GM19025 (cell line): Measurements from ENCODE around the gene ADGRL1.
"Not testable (repeated sequence)": the region's sequence is repeated elsewhere in the genome, so short reads cannot be mapped to it uniquely, and the experiment has no call there.

Experiments
- ATAC-seq: cut with Tn5 transposase; IDR thresholded peaks from one replicate; pipeline ENCODE4 v1.9.1; 2021; ENCODE audit warnings: mild to moderate bottlenecking, low read depth, moderate library complexity; ENCODE audit not compliant: unreplicated experiment

ADGRL1 gene

DNA sequence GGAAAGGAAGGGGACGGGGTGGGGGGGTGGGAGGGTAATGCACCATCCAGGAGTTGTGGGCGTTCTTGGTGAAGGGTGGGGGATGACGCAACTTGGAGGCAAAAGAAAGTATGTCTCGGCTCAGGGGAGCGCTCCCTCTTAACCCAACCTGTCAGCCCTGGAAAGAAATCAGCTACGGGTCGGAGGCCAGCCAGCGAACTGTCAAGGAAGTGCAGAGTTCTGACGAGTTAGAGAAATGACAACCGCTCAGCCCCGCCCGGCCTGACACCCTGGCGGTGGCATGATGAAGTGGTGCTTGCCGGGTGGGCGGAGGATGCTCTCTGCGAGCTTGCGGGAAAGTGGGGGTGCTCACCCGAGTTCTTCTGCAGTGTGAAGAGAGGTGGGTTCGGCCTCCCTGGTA, 15.4 kb upstream of the ADGRL1 start:
- not testable (repeated sequence) for ATAC-seq

DNA sequence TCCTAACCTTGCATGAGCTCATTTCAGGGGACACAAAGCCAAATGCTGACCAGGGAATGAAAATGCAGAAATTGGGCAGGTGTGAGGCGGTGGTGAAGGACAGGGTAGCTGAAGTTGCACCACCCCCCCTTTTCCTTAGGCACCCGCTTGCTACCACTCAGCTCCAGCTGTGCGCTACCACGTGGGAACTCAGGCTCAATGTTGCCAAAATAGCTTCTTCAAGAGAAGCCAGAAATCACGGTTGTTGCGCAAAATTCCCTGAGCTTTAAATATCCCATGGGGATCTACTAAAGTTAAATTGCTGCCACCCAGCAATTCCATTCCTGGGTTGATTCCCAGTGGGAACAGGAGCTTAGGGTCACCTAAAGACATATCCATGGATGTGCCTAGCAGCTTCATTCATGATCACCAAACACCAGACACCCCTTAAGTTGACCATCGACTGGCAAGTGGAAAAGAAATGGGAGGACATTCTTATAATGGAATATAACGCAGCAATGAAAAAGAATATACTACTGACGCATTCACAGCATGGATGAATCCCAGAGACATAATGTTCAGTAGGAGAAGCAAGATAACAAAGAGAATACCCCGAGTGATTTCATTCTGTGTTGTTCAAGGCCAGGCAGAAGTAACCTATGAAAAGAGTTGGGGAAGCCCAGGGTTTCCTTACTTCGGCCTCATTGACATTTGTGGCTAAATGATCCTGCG, 12.8 kb upstream of the ADGRL1 start:
- no peak for ATAC-seq

DNA sequence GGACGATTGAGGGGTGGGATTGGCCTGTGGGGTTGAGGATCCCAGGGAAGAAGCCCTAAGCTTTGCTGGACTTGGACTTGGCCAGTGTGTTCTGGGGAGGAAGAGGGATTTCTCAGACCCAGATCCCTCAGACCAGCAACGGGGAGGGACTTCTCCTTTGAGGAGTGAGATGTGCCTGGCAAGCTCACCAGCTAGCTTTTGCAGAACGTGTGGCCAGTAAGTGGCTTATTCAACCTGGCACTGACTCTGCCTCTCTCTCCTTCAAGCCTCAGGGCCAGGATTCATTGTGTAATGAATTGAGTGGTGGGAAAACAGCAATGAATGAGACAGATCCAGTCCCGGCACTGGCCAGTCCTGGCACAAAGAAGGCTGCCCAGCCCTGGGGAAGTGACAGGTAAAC, 11.9 kb upstream of the ADGRL1 start:
- not testable (repeated sequence) for ATAC-seq

DNA sequence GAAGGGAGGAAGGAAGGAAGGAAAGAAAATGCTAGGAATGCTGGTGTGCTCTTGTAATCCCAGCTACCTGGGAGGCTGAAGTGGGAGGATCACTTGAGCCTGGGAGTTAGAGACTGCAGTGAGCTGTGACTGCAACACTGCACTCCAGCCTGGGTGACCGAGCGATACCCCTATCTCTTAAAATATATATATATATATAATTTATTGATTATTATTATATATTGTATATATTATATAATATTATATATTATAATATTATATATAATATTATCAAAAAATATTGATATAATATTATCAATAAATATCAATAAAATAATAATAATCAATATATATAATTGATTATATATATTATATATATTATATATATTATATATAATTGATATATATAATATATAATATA, 8.6 kb upstream of the ADGRL1 start:
- ATAC-seq, result no peak

DNA sequence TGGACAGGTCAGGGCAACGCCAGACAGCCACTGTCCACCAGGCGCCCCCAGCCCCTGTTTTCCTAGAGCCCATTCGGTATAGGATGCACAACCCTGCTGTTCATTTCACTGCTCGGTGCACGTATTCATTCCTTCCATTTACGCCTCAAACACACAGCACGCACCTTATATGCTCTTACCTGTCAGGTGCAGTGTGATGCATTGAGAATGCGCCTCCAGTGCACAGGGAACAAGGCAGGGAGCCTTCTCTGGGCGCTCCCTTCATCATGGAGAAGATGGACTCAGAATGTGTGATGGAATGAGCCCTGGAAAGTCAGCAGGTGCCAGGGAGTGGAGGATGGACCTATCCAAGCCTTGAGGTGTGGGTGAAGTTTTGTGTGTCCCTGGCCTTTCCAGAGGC, 4.2 kb upstream of the ADGRL1 start:
- not testable (repeated sequence) for ATAC-seq

DNA sequence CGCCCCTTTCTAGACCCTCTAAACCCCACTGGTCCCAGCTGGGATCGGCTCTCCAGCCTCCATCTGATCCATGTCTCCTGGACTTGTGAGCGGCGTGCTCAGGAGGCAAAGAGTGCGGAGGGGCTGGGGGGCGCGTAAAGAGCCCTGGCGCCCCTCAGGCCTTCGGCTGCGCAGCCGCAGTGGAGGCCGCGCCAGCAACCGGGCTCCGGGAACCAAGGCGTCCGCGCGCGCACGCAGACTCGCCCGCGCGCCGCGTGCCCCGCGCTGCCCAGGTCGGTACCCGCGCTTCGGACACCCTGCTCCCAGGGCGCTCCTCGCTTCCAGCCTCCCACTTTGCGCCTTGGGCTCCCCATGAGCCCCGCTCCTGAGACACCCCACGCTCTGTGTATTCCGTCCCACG, 3.4 kb upstream of the ADGRL1 start:
- ATAC-seq, result not testable (repeated sequence)

DNA sequence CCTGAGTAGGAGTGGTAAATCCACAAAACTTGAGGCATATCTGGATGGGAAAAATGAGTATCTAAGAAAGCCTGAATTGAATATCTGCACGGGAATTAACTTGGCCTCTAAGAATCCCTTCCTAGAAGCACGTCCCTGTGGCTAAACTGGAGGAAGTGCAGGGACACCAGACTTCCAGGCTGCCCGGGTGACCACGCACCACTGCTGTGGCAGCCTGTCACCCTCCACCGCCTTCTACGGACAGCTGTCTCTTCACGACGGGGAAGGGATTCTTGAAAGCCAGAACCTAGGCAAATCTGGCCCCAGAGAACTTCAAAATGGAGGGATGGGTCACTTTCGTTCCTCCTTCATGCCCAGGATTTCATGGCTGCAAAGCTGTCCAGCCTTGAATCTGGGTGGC, 2.5 kb upstream of the ADGRL1 start:
- not testable (repeated sequence) for ATAC-seq

DNA sequence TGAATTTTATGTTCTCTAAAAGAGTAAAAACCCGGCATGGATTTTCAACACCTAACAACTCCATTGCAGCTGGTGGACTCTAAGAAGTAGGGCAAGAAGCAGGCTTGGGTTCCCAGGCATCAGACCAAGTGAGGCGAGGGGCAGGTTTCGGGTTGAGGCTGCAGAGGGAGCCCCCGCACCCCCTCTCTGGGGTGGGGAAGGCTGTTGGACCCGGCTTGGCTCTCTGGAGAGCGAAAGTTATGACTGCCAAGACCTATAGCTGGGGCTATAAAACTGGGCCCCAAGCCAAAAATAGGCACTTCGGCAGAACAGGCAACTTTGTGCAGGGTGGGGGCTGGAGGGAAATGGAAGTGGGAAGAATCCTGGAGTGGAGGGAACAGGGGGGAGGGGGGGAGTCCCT, 1.8 kb upstream of the ADGRL1 start:
- ATAC-seq, result not testable (repeated sequence)

DNA sequence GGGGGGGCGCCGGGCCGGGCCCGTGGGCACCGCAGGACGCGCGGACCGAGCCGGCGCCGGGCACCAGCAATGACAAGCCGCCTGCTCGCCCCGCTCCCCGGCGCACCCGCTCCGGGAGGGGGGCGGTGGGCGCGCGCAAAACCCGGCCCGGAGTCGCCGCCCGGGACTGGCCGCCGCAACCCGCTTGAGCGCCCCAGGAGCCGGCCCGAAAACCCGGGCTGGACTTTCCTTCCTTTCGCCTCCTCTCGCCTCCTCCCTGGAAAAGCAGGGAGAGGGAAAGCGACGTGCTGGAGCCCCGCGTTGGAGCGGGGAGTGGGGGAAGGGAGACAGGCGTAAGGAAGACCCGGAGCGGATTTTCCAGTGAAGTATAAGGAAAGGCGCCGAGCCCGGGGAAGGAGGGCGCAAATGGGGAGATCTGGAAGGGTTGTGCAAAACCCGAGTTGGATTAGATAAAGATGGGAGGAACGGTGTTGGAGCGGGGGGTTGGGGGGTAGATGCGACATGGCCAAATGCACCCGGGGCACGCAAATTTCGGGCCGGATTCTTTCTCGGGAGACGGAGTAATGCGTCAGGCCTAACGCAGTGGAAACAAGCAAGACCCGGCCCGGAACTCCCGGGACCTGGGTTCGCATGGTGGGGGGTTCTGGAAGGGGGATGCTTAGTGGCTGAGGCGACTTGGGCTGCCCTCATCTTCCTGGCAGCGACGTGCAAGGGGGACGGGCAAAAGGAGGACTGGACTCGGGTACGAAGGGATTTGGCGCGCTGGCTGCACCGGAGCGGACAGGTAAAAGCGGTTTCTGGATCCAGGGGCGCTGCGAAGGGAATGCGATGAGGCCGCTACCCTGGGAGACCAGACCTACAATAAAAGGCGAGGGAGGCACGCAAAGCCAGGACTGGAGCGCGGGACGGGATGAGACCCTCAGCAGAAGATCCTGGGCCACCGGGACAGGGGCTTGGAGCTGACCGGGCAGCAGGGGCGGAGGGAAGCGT, 1.1 kb upstream of the ADGRL1 start:
- ATAC-seq, result not testable (repeated sequence)

DNA sequence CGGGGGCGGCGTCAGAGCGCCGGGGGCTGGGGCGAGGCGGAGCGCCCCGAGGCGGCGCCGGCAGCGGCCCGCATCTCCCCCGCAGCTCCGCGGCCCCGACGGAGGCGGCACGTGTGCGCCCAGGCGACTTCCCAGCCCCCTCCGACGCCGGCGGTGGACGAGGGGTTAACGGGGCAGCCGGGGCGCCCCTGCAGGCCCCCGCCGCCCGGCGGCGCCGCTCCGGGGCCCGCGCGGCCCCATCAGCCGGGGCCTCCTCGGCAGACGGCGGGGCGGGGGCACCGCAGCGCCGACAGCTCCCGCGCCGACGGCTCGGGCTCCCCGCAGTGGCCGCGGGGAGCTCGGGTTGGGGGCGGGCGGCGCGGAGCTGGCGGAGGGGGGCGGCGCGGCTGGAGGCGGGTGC, 339 bp upstream of the ADGRL1 start:
- not testable (repeated sequence) for ATAC-seq

DNA sequence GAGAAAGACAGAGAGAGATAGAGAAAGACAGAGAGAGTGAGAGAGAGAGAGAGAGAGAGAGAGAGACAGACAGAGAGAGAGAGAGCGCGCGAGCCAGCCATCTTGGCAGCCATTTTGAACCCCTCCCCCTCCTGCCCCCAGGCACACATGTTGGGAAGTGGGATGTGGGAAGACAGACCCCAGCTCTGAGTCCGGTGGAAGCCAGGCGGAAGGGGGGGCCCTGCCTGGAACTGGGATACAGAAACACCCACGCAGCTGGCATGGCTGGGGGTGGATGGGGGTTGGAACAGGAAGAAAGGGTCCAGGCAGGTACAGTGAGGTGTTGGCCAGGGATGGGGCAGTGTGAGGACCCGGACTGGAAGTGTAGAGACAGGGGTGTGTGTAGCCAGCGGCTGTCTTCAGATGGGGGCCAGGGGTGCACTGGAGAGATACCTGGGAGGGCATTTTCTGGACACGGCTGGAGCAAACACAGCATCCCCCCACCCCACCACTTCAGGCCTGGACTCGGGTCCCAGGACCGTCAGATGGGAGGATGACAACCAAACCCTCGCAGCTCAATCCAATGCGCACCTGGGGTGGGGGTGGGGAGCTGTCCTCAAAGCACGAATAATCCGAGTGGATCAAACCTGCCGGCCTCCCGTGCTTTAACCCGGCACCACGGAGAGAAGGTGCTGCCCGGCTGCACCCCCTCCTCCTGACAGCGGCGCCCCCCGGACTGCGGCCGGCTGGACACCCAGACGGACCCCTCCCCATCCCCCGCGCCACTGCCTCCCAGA, 1.1 kb downstream of the ADGRL1 start:
- ATAC-seq, result not testable (repeated sequence)

DNA sequence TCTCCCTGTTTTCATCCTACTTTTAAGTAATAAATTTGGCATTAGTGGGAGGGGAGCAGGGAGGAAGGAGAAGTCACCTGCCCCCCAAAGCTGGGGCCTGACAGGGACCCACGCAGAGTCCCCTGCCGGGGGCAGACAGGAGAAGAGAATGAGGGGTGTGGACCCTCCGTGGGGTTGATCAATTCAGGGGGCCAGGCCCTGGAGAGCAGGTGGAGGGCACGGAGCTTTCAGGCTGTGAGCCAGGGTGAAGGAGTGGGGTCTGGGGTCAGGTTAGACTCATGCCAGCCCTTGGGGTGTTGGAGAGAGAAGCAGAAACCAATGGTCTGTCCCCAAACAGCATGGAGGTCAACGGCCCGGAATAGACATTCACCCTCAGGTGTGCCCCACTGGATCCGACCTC, 1.8 kb downstream of the ADGRL1 start:
- ATAC-seq, result not testable (repeated sequence)

DNA sequence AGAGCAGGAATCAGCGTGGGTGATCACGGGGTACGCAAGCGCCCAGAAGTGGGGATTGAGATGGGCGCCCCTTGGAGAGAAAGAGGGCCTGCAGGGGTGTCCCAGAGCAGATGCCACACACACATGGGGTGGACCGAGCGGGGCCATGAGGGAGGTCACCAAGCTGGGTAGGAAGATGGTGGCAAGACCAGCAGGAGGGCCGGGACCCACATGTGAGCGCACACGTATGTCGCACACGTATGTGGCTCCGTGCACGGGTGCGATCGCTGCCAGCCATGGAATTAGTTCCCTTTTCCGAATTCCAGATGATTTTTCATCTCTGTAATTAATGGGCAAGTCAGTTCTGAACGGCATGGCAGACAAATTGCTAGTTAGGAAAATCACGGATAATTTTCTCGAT, 2.2 kb downstream of the ADGRL1 start:
- not testable (repeated sequence) for ATAC-seq

DNA sequence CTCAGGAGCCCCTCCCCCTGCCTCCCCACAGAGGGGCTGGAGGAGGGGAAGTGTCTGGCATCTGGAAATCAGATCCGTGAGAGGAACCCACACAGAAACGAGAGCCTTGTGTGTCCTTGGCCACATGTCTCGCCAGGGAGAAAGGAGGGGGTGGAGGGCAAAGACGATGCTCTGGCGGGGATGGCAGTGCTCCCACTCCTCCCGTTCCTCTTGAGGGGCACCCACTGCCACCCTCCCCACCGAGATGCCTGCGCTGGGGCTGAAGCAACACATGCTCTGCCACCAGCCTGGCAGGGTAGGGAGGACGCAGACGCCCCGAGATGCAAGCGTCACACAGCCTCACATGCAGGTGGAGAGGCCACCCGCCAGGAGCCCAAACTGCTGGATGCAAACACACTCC, 2.8 kb downstream of the ADGRL1 start:
- ATAC-seq, result no peak

DNA sequence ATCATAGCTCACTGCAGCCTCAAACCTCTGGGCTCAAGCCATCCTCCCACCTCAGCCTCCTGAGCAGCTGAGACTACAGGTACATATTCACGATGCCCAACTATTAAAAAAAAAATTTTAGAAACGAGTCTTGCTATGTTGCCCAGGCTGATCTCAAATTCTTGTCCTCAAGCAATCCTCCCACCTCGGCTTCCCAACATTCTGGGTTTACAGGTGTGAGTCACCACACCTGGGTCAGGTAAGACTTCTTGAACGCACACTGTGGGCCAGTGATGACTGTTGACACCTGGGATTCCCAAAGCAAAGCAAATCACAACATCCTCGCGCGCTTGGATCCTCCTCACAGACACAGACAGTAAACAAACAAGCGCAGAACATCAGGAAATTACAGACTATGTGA, 4.5 kb downstream of the ADGRL1 start:
- ATAC-seq, result not testable (repeated sequence)

DNA sequence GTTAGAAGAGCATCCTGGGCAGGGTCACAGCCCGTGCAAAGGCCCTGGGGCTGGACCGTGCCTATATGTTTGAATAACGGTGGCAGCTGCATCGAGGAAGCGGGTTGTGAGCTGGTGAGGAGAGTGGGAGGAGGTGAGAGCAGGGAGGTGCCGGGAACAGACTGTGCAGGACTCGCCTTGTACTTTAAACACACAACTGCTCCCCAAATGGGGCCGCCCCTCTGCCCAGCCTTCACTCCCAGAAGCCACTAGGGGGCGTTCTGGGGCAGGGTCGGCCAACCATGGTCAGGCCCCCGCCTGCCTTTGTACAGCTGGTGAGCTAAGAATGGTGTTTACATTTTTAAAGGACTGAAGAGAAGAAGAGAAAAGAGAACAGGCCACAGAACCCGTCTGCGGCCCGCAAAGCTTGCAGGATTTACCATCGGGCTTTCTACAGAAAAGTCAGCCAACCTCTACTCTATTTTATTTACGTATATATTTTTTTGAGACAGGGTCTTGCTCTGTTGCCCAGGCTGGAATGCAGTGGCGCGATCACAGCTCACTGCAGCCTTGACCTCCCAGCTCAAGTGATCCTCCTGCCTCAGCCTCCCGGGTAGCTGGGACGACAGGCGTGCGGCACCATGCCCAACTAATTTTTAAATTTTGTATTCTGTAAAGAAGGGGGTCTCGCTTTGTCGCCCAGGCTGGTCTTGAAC, 5.7 kb downstream of the ADGRL1 start:
- ATAC-seq, result not testable (repeated sequence)

DNA sequence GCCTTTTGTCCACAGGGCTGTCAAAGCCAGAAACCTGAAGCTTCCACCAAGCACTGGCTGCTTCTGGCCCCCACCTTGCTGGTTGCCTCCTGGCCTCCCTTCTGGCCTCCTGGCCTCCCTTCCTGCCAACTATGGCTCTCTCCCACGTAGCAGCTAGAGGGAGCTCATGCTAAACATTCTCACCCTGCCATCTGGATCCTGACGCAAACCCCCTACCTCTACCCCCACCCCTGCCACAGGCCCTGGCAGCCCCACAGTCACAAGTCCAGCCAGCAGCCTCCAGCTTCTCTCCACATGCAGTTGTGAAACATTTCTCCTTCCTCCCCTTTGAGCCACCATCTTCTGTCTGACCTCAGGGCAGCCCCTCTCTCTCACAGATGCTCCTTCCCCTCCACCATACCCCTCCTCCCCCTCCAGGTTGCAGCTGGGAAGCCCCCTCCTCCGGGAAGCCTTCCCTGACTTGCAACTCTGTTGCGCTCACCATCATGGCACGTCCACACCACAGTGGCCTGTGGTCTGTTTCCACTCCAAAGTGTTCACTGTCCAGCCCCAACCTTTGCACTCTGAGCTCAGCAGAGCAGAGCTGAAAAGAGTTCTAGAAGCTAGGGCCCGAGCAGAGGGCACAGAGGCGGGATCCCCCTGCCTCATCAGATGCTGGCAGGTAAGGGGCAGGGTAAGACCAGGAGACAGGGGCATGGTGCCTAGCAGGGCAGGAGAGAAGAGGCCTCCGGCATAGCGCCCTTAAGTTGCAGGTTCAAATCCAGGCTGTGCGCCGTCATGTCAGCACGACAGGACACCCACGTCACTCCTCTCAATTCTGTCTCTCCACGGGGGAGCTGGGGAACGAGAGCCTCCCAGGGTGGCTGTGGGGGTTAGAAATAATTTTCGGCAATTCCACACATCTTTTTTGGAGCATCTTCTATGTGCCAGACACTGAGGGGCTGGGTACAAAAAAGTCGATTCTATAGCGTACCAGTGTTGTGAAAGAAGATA, 7.3 kb downstream of the ADGRL1 start:
- ATAC-seq, result no peak

DNA sequence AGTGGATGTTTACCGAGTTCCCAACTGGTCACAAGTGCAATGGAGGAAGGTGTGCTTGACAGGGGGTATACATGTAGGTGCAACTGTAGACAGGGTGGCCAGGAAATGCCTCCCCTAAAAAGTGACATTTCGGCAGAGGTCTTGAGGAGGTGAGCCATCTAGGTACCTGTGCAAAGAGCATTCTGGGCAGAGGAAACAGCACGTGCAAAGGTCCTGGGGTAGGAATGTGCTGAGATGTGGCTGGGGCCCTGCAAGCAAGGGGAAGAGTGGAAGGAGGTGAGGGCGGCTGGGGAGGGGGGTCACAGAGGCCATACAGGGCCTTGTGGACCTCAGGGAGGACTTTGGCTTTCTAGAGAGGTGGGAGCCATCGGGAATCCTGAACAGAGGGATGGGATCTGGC, 8.1 kb downstream of the ADGRL1 start:
- no peak for ATAC-seq

DNA sequence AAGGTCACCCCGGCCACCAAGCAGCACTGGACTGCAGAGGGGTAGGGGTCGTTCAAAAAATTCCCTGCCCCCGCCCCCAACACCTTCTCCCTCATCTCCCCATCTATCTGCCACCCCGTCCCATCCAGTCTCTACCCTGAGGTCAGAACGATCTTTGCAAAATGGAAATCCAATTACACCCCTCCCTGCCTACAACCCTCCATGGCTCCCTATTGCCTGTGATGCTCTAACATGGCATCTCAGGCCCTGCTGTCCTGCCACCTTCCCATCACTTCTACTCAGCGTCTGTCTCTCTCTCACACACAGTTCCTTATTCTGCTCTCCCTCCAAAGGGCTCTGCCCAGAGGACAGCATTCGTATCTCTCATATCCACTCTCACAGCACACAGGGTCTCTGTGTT, 8.7 kb downstream of the ADGRL1 start:
- ATAC-seq, result not testable (repeated sequence)
